HG03439 (cell line): ENCODE results near the gene IQCM.

Source experiments
- ATAC-seq: cut with Tn5 transposase; IDR thresholded peaks from one replicate; pipeline ENCODE4 v1.9.1; 2021; ENCODE audit warnings: mild to moderate bottlenecking, moderate library complexity; ENCODE audit not compliant: unreplicated experiment

IQCM gene

GRCh38 chr4:149781150-149781549 lies 34.5 kb downstream of the IQCM start:
- ATAC-seq, result no peak

- ATAC-seq, result no peak
These were observed 47.2 kb downstream of the IQCM start for GRCh38 chr4:149768477-149768876.

DNA sequence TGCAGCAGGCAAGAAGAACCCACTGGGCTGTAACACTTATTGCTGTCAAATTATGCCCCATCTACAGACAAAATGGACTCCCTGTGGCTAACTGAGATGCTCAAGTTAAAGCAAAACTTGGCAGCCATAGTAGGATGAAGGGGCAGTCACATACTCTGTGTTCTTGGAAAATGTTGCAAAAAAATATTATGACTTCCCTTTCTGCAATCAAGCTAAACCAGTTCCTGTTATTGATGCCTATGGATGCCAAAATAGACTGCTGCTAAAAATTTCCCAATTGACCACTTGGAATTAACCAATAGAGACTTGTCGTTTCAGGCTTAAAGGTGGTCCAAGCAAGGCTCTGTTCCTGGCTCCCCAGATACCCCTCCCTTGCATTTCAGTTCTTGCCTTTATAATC lies 49.5 kb downstream of the IQCM start:
- no peak for ATAC-seq

- ATAC-seq, result no peak
These were observed 50.0 kb downstream of the IQCM start for GRCh38 chr4:149765630-149766029.

DNA sequence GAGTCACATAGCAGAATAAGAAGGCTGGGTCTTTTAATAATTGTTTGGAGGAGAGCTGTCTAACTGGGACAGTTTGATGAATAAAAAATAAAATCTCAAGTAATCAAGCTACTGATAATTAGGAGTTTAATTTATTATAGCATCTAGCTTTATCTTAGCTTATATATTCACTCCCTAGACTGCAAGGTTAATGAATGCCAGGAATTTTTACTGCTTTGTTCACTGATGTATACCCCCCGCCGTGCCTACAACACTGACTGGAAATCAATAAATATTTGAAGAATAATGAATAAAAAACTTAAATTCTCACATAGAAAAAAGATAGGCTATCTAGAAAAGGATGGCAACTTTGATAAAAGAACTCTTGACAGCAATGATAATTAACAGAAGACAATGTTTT lies 59.7 kb downstream of the IQCM start:
- ATAC-seq, result no peak

DNA sequence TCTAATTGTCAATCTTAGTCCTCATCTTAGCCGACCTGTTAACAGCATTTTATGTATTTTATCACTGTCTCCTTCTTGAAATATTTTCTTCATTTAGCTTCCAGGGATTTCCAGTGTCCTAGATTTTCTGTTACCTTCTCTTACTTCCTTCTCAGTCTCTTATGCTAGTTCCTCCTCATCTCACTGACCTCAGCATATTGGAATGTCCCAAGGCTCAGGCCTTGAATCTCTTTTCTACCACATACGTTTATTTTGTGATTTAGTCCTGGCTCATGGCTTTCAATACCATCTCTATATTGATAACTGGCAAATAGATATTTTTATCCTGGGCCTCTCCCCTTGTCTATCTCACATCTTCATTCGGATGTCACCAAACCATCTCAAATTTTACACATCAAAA lies 61.1 kb downstream of the IQCM start:
- no peak for ATAC-seq

DNA sequence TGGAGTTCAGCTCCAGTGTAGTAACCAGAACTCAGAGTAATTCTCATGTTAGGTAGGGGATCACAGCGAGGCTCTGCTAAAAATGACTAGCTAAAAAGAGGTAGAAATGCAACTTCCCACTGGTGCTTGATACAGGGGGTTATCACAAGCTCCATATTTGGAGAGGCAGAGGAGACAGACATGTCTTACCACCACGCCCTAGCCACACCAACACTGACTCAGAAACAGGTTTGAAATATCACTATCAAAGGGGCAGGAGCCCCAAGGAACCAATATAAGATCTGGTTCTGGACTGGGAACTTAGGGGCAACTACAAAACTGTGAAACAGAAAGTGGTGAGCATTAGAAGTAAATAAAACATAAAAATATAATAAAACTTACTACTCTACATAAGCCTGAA lies 62.9 kb downstream of the IQCM start:
- no peak for ATAC-seq

DNA sequence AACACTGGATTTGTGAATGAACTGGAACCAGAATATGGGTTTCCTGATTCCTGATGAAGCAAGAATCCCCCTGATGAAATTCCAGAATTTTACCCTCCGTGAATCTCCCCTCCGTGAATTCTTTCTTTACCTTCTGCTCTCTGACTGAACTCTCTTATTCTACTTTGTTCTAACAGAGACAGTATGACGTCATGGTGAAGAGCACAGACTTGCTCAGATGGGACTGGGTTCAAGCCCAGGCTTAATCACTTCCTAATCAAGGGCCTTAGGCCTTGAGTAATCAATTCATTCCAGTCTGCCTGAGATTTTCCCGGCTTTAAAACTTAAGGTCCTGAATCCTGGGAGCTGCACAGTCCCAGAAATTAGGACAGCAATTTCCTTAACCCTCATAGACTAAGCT lies 64.5 kb downstream of the IQCM start:
- no peak for ATAC-seq

GRCh38 chr4:149749784-149750183 lies 65.9 kb downstream of the IQCM start:
- no peak for ATAC-seq

- ATAC-seq, result no peak
These were observed 68.0 kb downstream of the IQCM start for GRCh38 chr4:149747646-149748045.

- ATAC-seq, result no peak
These were observed 69.4 kb downstream of the IQCM start for GRCh38 chr4:149746276-149746675.

GRCh38 chr4:149741186-149741831 lies 74.3 kb downstream of the IQCM start:
- ATAC-seq, result no peak

DNA sequence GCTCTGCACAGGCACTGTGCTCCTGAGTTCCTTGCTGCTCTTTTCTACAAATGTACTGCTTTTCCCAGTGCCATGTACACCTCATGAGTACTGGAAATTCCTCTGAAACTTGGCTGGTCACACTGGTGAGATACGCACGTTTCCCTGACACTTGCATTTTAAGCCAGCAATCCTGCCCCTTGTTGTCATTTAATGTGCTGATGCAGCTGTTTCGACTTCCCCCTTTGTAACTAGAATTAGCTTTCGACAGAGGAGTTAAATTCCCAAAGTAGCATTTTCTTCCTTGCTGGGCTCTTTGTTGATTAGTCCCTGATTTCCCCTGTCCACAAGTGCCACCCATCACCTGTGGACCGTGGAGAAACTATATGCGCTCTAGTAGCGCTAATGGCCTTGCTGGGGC lies 77.5 kb downstream of the IQCM start:
- ATAC-seq, result no peak

GRCh38 chr4:149735796-149736195 lies 79.8 kb downstream of the IQCM start:
- no peak for ATAC-seq

GRCh38 chr4:149728444-149728843 lies 87.2 kb downstream of the IQCM start:
- ATAC-seq, result no peak

DNA sequence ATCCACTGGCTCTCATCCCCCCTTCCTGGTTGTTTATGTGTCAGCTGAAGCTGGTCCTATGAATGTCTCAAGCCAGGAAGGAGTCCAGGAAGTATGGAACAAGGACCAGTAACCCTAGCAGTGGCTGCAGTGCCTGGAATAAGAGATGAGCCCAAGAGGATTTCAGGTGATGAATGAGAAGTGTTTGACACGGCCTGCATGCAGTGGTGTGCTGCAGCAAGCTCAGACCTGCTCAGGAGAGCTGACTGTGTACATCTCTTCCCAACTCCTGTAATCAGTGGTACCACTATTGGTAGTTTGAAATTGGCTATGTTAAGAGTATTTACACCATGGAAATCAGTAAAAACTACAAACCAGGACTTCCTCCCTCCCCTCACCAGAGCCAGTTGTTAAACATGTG lies 88.0 kb downstream of the IQCM start:
- ATAC-seq, result no peak

DNA sequence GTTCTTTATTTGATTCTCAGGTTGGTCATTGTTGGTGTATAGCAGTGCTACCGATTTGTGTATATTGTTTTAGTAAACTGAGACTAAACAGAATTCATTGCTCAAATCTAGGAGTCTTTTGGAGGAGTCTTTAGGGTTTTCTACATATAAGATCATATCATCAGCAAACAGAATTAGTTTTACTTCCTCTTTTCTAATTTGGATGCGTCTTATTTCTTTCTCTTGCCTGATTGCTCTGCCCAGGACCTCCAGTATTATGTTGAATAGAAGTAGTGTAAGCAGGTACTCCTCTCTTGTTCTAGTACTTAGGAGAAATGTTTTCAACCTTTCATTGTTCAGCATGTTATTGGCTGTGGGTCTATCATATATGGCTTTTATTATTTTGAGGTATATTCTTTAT lies 92.6 kb downstream of the IQCM start:
- no peak for ATAC-seq

DNA sequence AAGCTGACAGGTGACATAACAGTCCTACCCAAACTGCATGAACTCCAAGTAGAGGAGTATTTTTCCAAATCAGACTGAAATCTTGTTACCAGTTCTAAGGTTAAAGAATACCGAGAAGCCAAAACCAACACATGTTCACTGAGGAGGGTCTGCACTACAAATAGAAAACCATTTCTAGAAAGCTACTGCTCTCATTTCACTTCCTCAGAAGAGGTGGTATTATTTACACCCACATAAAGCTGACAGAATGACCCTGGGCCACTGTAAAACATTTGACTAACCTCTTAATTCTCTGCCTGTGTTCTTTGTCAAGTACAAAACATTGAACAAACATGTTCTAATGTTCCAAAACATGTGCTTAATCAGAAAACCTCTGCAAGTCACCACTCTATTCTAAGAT lies 95.8 kb downstream of the IQCM start:
- no peak for ATAC-seq

DNA sequence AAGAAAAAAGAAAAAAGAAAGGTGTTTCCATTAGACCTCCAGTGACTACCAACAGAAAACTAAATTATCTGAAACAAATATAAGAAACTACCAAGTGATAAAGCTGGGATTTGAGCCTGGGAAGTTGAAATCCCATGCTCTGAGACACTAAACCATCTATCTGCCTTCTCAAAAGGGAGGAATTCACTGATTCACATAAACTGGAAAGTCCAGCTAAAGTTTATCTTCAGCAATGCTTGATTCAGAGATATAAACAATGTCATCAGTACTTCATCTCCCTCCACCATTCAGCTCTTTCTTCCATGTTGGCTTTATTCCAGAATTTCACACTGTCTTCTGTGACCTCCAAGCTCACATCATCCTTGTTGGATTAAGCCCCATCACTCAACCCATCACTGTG lies 96.3 kb downstream of the IQCM start:
- ATAC-seq, result no peak

DNA sequence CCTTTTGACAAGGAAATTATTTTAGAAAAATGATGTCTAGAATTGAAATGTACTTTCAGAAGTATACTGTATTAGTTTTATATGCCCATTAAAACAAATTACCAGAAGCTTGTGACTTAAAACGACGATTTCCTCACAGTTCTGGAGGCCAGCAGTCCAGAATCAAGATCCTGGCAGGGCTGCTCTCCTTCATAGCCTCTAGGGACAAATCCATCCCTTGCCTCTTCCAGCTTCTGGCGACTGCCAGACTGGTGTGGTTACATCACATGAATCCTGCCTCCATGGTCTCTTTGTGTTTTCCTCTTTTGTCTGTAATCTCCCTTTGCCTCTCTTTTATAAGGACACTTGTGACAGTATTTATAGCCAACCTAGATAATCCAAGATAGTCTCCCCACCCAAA lies 97.1 kb downstream of the IQCM start:
- no peak for ATAC-seq

DNA sequence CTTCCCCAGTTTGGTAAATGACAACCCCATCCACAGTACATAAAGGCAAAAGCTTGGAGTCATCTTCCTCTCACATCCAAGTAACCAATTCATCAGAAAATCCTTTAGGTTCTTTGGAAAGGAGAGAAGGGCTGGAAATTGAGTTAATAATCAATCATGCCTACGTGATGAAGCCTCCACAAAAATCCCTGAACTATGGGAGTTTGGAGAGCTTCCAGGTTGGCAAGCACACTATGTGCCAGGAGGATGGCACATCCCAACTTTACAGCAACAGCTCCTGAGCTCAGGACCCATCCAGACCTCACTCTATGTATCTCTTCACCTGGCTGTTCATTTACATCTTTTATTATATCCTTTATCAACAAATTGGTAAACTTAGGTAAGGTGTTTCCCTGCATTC lies 98.9 kb downstream of the IQCM start:
- ATAC-seq, result no peak

- no peak for ATAC-seq
These were observed 99.6 kb downstream of the IQCM start for GRCh38 chr4:149715822-149716585.

DNA sequence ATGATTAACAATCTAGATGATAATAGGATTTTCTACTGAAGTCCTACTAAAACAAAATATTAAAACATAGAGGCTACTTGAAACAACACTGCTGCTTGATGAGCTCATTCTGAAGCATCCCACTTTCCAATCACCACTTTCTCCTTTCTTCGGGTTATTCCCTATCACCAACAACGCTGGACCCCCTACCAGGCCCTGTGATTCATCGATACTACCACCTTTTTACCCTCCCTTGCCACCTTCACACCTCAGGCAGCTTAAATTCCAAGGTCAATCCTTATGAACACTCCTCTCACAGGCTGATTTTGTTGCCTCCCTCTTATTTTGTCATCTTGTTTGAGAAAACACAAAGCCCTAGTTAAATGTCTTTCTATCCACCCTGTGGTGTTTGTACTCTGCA lies 102.6 kb downstream of the IQCM start:
- ATAC-seq, result no peak
